Effector memory CD8-positive, alpha-beta T cell (primary cell): ENCODE data around the gene SPATA46.

Source experiments
- ATAC-seq: fragments of 150-1000 bp; cut with Tn5 transposase; replicated peaks from 2 replicates; pipeline ENCODE4 v1.10.0; 2021; ENCODE audit warnings: mild to moderate bottlenecking, moderate library complexity
- DNase-seq, 3 experiments: peaks; one replicate each; pipeline ENCODE4 v3.0.0; 2021
- H3K27ac Mint-ChIP-seq, 2 donors: one replicate each; pipeline ENCODE4 v1.8.0; 2022; ENCODE audit warnings: mild to moderate bottlenecking in 2 of 2, mixed read lengths in 2 of 2, moderate library complexity in 2 of 2
- H3K27me3 Mint-ChIP-seq, 2 donors: one replicate each; pipeline ENCODE4 v1.8.0; 2022; ENCODE audit warnings: mixed read lengths in 2 of 2
- H3K36me3 Mint-ChIP-seq: one replicate; pipeline ENCODE4 v1.8.0; 2022; ENCODE audit warnings: mild to moderate bottlenecking, moderate library complexity, mixed read lengths; ENCODE audit not compliant: insufficient read depth
- H3K4me1 Mint-ChIP-seq, 2 donors: one replicate each; pipeline ENCODE4 v1.8.0; 2022; ENCODE audit warnings: low read depth in 2 of 2, mixed read lengths in 2 of 2
- H3K4me3 Mint-ChIP-seq, 2 donors: one replicate each; pipeline ENCODE4 v1.8.0; 2022; ENCODE audit warnings: mild to moderate bottlenecking in 2 of 2, mixed read lengths in 2 of 2, moderate library complexity in 2 of 2
- H3K9me3 Mint-ChIP-seq, 2 donors: one replicate each; pipeline ENCODE4 v1.8.0; 2022; ENCODE audit warnings: mixed read lengths in 2 of 2

SPATA46 gene

GRCh38 chr1:162349635-162350330 lies 26.9 kb downstream of the SPATA46 start:
- no peaks in the 10 kb centered on the region for H3K36me3 Mint-ChIP-seq
- ATAC-seq: no peak
- H3K27ac Mint-ChIP-seq: no peak overlapping the region
- no peak for DNase-seq
- H3K9me3 Mint-ChIP-seq: no peaks in the 10 kb centered on the region
- H3K4me3 Mint-ChIP-seq: no peak overlapping the region
- H3K4me1 Mint-ChIP-seq: no peaks in the 10 kb centered on the region
- H3K27me3 Mint-ChIP-seq: peaks cover 28 to 58% of the 10 kb centered on the region in 2 donors

GRCh38 chr1:162347281-162347680 lies 29.4 kb downstream of the SPATA46 start:
- H3K27ac Mint-ChIP-seq: no peak overlapping the region
- H3K4me1 Mint-ChIP-seq: no peaks in the 10 kb centered on the region
- no peaks in the 10 kb centered on the region for H3K9me3 Mint-ChIP-seq
- DNase-seq: no peak
- no peaks in the 10 kb centered on the region for H3K36me3 Mint-ChIP-seq
- ATAC-seq: no peak
- H3K27me3 Mint-ChIP-seq: peaks cover 18 to 37% of the 10 kb centered on the region in 2 donors
- no peak overlapping the region for H3K4me3 Mint-ChIP-seq

- Mint-ChIP-seq H3K27me3 (peaks cover 26 to 39% of the 10 kb centered on the region in 2 donors), H3K9me3 (no peaks in the 10 kb centered on the region), H3K4me3 (no peak overlapping the region), H3K27ac (no peak overlapping the region), H3K4me1 (no peaks in the 10 kb centered on the region), H3K36me3 (no peaks in the 10 kb centered on the region)
- no peak for ATAC-seq
- DNase-seq: no peak
These were observed 33.2 kb downstream of the SPATA46 start for GRCh38 chr1:162343470-162343869.

GRCh38 chr1:162342452-162342983 lies 34.1 kb downstream of the SPATA46 start:
- no peaks in the 10 kb centered on the region for H3K9me3 Mint-ChIP-seq
- H3K27ac Mint-ChIP-seq: no peak overlapping the region
- H3K36me3 Mint-ChIP-seq: no peaks in the 10 kb centered on the region
- no peak for ATAC-seq
- no peaks in the 10 kb centered on the region for H3K4me1 Mint-ChIP-seq
- no peak for DNase-seq
- no peak overlapping the region for H3K4me3 Mint-ChIP-seq
- H3K27me3 Mint-ChIP-seq: peaks cover 20 to 49% of the 10 kb centered on the region in 2 donors

GRCh38 chr1:162336621-162337285 lies 39.9 kb downstream of the SPATA46 start:
- DNase-seq (no peak), ATAC-seq (no peak)
- Mint-ChIP-seq H3K4me3 (no peak overlapping the region), H3K4me1 (no peaks in the 10 kb centered on the region), H3K27ac (no peak overlapping the region), H3K27me3 (peaks cover 36 to 53% of the 10 kb centered on the region in 2 donors), H3K36me3 (no peaks in the 10 kb centered on the region), H3K9me3 (no peaks in the 10 kb centered on the region)

GRCh38 chr1:162335126-162335525 lies 41.5 kb downstream of the SPATA46 start:
- Mint-ChIP-seq H3K27ac (no peak overlapping the region), H3K36me3 (no peaks in the 10 kb centered on the region), H3K27me3 (peaks cover 42 to 57% of the 10 kb centered on the region in 2 donors), H3K9me3 (no peaks in the 10 kb centered on the region), H3K4me1 (no peaks in the 10 kb centered on the region), H3K4me3 (no peak overlapping the region)
- DNase-seq (no peak), ATAC-seq (no peak)

GRCh38 chr1:162333991-162334390 lies 42.7 kb downstream of the SPATA46 start:
- DNase-seq (no peak), ATAC-seq (no peak)
- H3K27ac Mint-ChIP-seq: no peak overlapping the region
- no peaks in the 10 kb centered on the region for H3K36me3 Mint-ChIP-seq
- H3K4me3 Mint-ChIP-seq: no peak overlapping the region
- H3K27me3 Mint-ChIP-seq: peaks cover 45 to 47% of the 10 kb centered on the region in 2 donors
- H3K4me1 Mint-ChIP-seq: no peaks in the 10 kb centered on the region
- no peaks in the 10 kb centered on the region for H3K9me3 Mint-ChIP-seq

GRCh38 chr1:162329826-162330225 lies 46.8 kb downstream of the SPATA46 start:
- peaks cover 28 to 47% of the 10 kb centered on the region in 2 donors for H3K27me3 Mint-ChIP-seq
- H3K36me3 Mint-ChIP-seq: no peaks in the 10 kb centered on the region
- no peaks in the 10 kb centered on the region for H3K4me1 Mint-ChIP-seq
- H3K4me3 Mint-ChIP-seq: no peak overlapping the region
- H3K27ac Mint-ChIP-seq: no peak overlapping the region
- ATAC-seq (no peak), DNase-seq (no peak)
- no peaks in the 10 kb centered on the region for H3K9me3 Mint-ChIP-seq

- DNase-seq (no peak), ATAC-seq (no peak)
- Mint-ChIP-seq H3K27me3 (peaks cover 28 to 49% of the 10 kb centered on the region in 2 donors), H3K4me3 (no peak overlapping the region), H3K9me3 (no peaks in the 10 kb centered on the region), H3K27ac (no peak overlapping the region), H3K36me3 (no peaks in the 10 kb centered on the region), H3K4me1 (no peaks in the 10 kb centered on the region)
These were observed 48.1 kb downstream of the SPATA46 start for GRCh38 chr1:162328512-162328911.

- no peak for DNase-seq
- H3K27ac Mint-ChIP-seq: no peak overlapping the region
- ATAC-seq: no peak
- H3K36me3 Mint-ChIP-seq: no peaks in the 10 kb centered on the region
- peaks cover 31 to 56% of the 10 kb centered on the region in 2 donors for H3K27me3 Mint-ChIP-seq
- H3K4me3 Mint-ChIP-seq: no peak overlapping the region
- no peaks in the 10 kb centered on the region for H3K4me1 Mint-ChIP-seq
- no peaks in the 10 kb centered on the region for H3K9me3 Mint-ChIP-seq
These were observed 48.9 kb downstream of the SPATA46 start for GRCh38 chr1:162327788-162328165.

GRCh38 chr1:162327144-162327787 lies 49.4 kb downstream of the SPATA46 start:
- Mint-ChIP-seq H3K4me1 (no peaks in the 10 kb centered on the region), H3K9me3 (no peaks in the 10 kb centered on the region), H3K27ac (no peak overlapping the region), H3K4me3 (no peak overlapping the region), H3K27me3 (peaks cover 32 to 54% of the 10 kb centered on the region in 2 donors), H3K36me3 (no peaks in the 10 kb centered on the region)
- no peak for DNase-seq
- no peak for ATAC-seq

GRCh38 chr1:162326559-162326958 lies 50.1 kb downstream of the SPATA46 start:
- Mint-ChIP-seq H3K9me3 (no peaks in the 10 kb centered on the region), H3K4me3 (no peak overlapping the region), H3K27me3 (peaks cover 26 to 48% of the 10 kb centered on the region in 2 donors), H3K27ac (no peak overlapping the region), H3K4me1 (no peaks in the 10 kb centered on the region), H3K36me3 (no peaks in the 10 kb centered on the region)
- no peak for ATAC-seq
- no peak for DNase-seq

GRCh38 chr1:162324396-162324795 lies 52.3 kb downstream of the SPATA46 start:
- H3K4me1 Mint-ChIP-seq: no peaks in the 10 kb centered on the region
- no peaks in the 10 kb centered on the region for H3K9me3 Mint-ChIP-seq
- H3K27ac Mint-ChIP-seq: no peak overlapping the region
- DNase-seq (no peak), ATAC-seq (no peak)
- H3K27me3 Mint-ChIP-seq: peaks cover 24 to 44% of the 10 kb centered on the region in 2 donors
- no peak overlapping the region for H3K4me3 Mint-ChIP-seq
- no peaks in the 10 kb centered on the region for H3K36me3 Mint-ChIP-seq
